Fibroblast of villous mesenchyme (primary cell): ENCODE results near the gene NUMBL. TPM values are rescaled to one million over a fixed set of nuclear protein-coding genes. Genes with fewer than 3 reads are reported as not detected.
"Not testable (repeated sequence)": the region's sequence is repeated elsewhere in the genome, so short reads cannot be mapped to it uniquely, and the experiment has no call there.

Experiments used
- DNase-seq: peaks from one replicate; pipeline ENCODE4 v3.0.0-alpha.2; 2010; ENCODE audit warnings: low read depth
- H3K4me3 ChIP-seq: 2 replicates; pipeline ENCODE4 v1.5.1; 2011; ENCODE audit warnings: low read depth, mild to moderate bottlenecking, low read length
- total RNA-seq: library from RNA; depleted of rRNA; stranded (reverse); fragments of >200 nt; gene quantifications from 2 replicates; pipeline ENCODE4 v1.2.3, GENCODE V29; 2012
- TF ChIP-seq, protein P1 (sequence below): IDR thresholded peaks from 2 replicates; pipeline ENCODE4 v1.5.1; 2012; ENCODE audit warnings: low read depth, mild to moderate bottlenecking, low read length; ENCODE audit not compliant: insufficient read depth

Gene NUMBL
- 13.8 and 34.1 TPM in 2 replicates for total RNA-seq

DNA sequence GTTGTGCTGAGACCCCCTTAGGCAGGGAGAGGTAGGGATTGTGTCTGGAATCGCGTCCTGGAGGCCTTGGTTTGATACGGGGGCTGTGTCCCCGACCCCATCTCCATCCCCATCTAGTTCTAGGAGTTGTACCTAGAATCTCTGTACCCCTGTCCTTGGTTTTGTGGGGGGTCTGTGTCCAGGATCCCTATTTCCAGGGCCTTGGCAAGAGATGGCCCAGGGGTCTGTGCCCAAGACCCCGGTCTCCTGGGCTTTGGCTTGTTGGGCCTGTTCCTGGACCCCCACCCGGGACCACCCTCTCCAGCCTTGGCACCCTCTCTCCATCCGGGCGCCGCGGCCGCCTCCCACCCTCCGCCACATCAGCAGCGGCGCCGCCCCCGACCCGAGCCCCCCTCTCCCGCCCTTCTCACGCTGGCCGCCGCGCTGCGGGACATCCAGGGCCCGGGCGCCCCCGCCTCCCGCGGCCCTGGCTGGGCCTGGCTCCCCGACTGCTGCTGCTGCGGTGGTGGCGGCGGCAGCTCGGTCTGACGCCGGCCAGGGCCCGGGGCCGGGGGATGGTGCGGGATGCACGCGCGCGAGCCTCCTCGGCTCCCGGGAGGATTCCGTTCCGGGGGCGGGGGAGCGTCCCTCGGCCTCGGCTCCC lies at the start of gene NUMBL:
Gene NUMBL (minus strand): TSS at position 602 of the 643 bp plus-strand sequence. CDS start 168 bp downstream, at position 434.
- TF ChIP-seq, protein P1, sequence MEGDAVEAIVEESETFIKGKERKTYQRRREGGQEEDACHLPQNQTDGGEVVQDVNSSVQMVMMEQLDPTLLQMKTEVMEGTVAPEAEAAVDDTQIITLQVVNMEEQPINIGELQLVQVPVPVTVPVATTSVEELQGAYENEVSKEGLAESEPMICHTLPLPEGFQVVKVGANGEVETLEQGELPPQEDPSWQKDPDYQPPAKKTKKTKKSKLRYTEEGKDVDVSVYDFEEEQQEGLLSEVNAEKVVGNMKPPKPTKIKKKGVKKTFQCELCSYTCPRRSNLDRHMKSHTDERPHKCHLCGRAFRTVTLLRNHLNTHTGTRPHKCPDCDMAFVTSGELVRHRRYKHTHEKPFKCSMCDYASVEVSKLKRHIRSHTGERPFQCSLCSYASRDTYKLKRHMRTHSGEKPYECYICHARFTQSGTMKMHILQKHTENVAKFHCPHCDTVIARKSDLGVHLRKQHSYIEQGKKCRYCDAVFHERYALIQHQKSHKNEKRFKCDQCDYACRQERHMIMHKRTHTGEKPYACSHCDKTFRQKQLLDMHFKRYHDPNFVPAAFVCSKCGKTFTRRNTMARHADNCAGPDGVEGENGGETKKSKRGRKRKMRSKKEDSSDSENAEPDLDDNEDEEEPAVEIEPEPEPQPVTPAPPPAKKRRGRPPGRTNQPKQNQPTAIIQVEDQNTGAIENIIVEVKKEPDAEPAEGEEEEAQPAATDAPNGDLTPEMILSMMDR: no peak
- no peak for DNase-seq
- H3K4me3 ChIP-seq: peak within 1 kb of the TSS; percentile 80

DNA sequence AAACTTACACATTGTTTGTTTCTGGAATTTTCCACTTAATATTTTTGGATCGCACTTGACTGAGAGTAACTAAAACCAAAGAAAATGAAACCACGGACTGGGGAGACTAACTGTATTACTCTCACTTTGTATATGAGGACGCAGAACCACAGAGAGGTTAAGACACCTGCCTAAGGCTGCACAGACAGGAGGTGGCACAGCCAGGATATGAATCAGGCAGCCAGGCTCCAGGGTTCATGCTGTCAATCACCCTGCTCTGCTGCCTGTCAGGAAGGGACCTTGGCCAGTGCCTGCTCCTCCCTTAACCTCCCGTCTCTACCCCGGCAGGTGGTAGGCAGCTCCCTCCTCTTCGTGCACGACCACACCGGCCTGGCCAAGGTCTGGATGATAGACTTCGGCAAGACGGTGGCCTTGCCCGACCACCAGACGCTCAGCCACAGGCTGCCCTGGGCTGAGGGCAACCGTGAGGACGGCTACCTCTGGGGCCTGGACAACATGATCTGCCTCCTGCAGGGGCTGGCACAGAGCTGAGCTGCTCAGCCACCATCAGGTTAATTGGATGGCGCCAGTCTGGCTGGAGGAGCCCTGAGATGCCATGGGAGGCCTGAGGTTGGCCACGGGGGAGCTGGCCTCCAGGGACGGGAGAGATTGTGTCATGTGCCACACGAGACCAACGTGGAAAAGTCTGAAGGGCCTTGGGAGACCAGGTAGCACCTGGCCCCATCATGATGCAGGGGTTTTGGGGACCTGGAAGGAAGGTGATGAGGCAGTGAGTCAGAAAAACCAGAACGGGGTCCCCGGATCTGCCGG lies 48.8 kb upstream of the NUMBL start:
- no peak overlapping the region for H3K4me3 ChIP-seq
- TF ChIP-seq, protein P1: no peak
- no peak for DNase-seq

DNA sequence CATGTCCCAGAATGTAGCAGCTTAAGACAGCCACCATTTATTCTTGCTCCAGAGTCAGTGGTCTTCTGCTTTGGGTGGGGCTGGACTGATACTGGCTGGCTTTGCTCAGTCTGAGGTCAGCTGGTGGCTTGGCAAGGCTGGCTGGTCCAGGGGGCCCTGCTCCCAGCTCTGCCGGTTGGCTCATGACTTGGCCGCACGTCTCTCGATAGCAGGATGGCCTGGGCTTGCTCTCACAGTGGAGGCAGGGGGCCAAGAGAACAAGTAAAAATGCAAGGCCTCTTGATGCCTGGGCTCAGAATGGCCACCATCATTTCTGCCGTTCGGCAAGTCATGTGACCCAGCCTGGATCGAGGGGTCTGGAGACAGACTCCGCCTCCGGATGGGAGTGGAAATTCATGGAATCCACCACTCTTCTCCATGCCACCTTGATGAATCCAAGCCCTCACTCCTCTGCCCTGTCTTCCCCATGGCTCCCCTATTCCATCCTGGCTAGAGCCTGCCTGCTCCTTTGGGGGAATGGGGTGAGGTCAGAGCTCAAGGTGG lies 46.7 kb upstream of the NUMBL start:
- DNase-seq: no peak
- H3K4me3 ChIP-seq: no peak overlapping the region
- TF ChIP-seq, protein P1: no peak

DNA sequence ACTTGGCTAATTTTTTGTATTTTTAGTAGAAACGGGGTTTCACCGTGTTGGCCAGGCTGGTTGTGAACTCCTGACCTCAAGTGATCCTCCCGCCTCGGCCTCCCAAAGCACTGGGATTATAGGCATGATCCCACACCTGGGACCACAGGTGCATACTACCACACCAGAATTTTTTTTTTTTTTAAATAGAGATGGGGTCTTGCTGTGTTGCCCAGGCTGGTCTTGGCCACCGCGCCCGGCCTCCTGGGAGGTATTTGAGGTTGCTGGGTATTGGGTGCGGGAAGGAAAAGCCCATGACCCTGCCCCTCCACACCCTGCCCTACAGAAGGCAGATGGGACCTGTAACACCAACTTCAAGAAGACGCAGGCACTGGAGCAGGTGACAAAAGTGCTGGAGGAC lies 46.2 kb upstream of the NUMBL start:
- H3K4me3 ChIP-seq: no peak overlapping the region
- DNase-seq: no peak
- TF ChIP-seq, protein P1: no peak

DNA sequence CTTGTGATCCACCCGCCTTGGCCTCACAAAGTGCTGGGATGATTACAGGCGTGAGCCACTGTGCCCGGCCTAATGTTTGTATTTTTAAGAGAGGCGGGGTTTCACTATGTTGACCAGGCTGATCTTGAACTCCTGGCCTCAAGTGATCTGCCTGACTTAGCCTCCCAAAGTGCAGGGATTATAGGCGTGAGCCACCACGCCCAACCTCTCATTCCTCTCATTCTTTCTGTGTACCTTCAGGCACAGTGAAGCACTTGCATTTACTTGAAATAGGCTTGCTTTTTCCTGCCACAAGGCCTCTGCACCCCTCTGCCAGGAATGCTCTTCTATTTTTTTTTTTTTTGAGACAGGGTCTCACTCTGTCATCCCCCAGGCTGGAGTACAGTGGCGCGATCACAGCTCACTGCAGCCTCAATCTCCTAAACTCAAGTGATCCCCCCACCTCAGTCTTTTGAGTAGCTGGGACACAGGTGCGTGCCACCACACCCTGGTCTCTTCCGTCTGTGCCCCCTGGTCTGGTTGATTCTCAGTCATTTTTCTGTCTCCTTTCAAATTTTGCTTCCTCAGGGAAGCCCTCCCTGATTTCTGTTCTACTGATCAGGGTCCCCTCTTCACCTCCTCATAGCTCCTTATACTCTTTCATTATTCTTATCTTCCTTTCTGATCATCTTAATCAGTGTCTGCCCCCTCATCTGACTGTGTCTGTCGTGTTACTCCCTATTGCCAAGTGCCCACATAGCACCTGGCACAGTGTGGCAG lies 44.7 kb upstream of the NUMBL start:
- DNase-seq: no peak
- H3K4me3 ChIP-seq: no peak overlapping the region
- TF ChIP-seq, protein P1: no peak

DNA sequence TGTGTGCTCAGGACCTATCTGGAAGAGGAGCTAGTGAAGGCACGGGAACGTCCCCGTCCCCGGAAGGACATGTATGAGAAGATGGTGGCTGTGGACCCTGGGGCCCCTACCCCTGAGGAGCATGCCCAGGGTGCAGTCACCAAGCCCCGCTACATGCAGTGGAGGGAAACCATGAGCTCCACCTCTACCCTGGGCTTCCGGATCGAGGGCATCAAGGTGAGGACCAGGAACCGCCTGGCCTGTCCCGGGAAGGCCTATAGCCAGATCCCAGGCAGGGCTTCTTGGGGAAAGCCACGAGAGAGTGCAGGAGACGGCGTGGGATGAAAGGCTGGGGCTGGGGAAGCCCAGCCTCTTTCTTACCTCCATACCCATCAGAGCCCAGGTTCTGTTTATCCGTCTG lies 42.7 kb upstream of the NUMBL start:
- no peak for DNase-seq
- TF ChIP-seq, protein P1: no peak
- no peak overlapping the region for H3K4me3 ChIP-seq

DNA sequence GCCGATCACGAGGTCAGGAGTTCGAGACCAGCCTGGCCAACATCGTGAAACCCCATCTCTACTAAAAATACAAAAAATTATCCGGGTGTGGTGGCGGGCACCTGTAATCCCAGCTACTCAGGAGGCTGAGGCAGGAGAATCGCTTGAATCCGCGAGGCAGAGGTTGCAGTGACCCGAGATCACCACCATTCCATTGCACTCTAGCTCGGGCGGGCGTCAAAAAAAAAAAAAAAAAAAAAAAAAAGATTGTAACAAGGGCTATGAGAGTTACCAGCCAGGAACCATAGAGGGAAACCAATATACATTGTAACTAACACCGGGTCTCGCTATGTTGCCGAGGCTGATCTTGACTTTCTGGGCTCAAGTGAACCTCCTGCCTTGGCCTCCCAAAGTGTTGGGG lies 41.9 kb upstream of the NUMBL start:
- DNase-seq, H3K4me3 ChIP-seq: not testable (repeated sequence)

DNA sequence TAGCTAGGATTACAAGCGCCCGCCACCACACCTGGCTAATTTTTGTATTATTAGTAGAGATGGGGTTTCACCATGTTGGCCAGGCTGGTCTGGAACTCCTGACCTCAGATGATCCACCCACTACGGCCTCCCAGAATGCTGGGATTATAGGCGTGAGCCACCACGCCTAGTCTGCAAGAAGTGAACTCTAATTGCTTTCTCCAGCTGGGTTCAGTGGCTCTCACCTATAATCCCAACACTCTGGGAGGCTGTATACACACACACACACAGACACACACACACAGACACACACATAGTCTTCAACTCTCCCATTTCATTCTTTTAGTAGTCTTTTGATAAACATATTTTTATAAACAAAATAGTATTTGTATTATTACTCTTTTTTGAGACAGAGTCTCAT lies 39.6 kb upstream of the NUMBL start:
- H3K4me3 ChIP-seq, DNase-seq: not testable (repeated sequence)
